Naive thymus-derived CD4-positive, alpha-beta T cell (primary cell): ENCODE data around the gene THOP1. TPM values are rescaled to one million over a fixed set of nuclear protein-coding genes. Genes with fewer than 3 reads are reported as not detected.

Source experiments
- ATAC-seq: fragments of 150-1000 bp; cut with Tn5 transposase; 2 replicates; pipeline ENCODE4 v1.10.0; 2021; ENCODE audit warnings: mild to moderate bottlenecking, moderate library complexity
- CTCF ChIA-PET: fragments of 350-600 bp; sonication (Branson Sonifier 250); formaldehyde crosslinking; loops from one replicate; lab custom pipeline; 2021; ENCODE audit warnings: antibody characterized with exemption; lab: Charles Lee
- POLR2A ChIA-PET: fragments of 350-600 bp; sonication (Branson Sonifier 250); formaldehyde crosslinking; loops from one replicate; lab custom pipeline; 2021; ENCODE audit warnings: antibody characterized with exemption, inconsistent platforms; lab: Charles Lee
- DNase-seq, 9 donors: peaks; one replicate each; pipeline versions ENCODE4 v3.0.0 to v3.0.0-alpha.2; 2020 to 2022; ENCODE audit warnings: mixed read lengths in 1 of 9
- H3K27ac ChIP-seq: one replicate; pipeline ENCODE4 v1.7.0; 2013; ENCODE audit warnings: mild to moderate bottlenecking, low read depth, low read length, moderate library complexity
- H3K27me3 ChIP-seq, 2 donors: one replicate each; pipeline ENCODE4 v1.7.0; 2013; ENCODE audit warnings: low read length in 2 of 2, mild to moderate bottlenecking in 2 of 2, moderate library complexity in 2 of 2; ENCODE audit not compliant: control insufficient read depth in 2 of 2, insufficient read depth in 2 of 2
- H3K36me3 ChIP-seq, 3 experiments: 1 replicate in 2 of 3; 2 replicates in 1 of 3; pipeline ENCODE4 v1.7.0; 2013; ENCODE audit warnings: low read length in 3 of 3, mild to moderate bottlenecking in 3 of 3, moderate library complexity in 1 of 3; ENCODE audit not compliant: insufficient read depth in 3 of 3, control insufficient read depth in 2 of 3
- H3K4me1 ChIP-seq, 2 donors: one replicate each; pipeline ENCODE4 v1.7.0; 2013; ENCODE audit warnings: low read length in 2 of 2, mild to moderate bottlenecking in 2 of 2, moderate library complexity in 1 of 2; ENCODE audit not compliant: control insufficient read depth in 2 of 2, insufficient read depth in 2 of 2
- H3K4me3 ChIP-seq: 2 replicates; pipeline ENCODE4 v1.7.0; 2013; ENCODE audit warnings: mild to moderate bottlenecking, low read length
- H3K9me3 ChIP-seq, 3 experiments: 1 replicate in 2 of 3; 2 replicates in 1 of 3; pipeline ENCODE4 v1.7.0; 2013; ENCODE audit warnings: low read length in 3 of 3; ENCODE audit not compliant: control insufficient read depth in 2 of 3
- H3K27ac Mint-ChIP-seq, 9 donors: one replicate each; pipeline ENCODE4 v1.8.0; 2020 to 2022; ENCODE audit warnings: mixed read lengths in 9 of 9, mild to moderate bottlenecking in 8 of 9, moderate library complexity in 5 of 9, inconsistent platforms in 2 of 9
- H3K27me3 Mint-ChIP-seq, 5 donors: one replicate each; pipeline ENCODE4 v1.8.0; 2021 to 2022; ENCODE audit warnings: mixed read lengths in 5 of 5, mild to moderate bottlenecking in 1 of 5
- H3K36me3 Mint-ChIP-seq, 5 donors: one replicate each; pipeline ENCODE4 v1.8.0; 2020 to 2022; ENCODE audit warnings: mixed read lengths in 5 of 5, mild to moderate bottlenecking in 3 of 5, inconsistent platforms in 1 of 5
- H3K4me1 Mint-ChIP-seq, 7 donors: one replicate each; pipeline ENCODE4 v1.8.0; 2020 to 2022; ENCODE audit warnings: mixed read lengths in 7 of 7, mild to moderate bottlenecking in 3 of 7, inconsistent platforms in 1 of 7
- H3K4me3 Mint-ChIP-seq, 10 donors: one replicate each; pipeline ENCODE4 v1.8.0; 2020 to 2022; ENCODE audit warnings: mild to moderate bottlenecking in 10 of 10, mixed read lengths in 10 of 10, moderate library complexity in 6 of 10, inconsistent platforms in 2 of 10
- H3K9me3 Mint-ChIP-seq, 11 donors: one replicate each; pipeline ENCODE4 v1.8.0; 2020 to 2022; ENCODE audit warnings: mixed read lengths in 11 of 11, mild to moderate bottlenecking in 4 of 11, inconsistent platforms in 1 of 11, moderate library complexity in 1 of 11
- intact Hi-C, 2 donors: fragments of 100-400 bp; cut with micrococcal nuclease; formaldehyde crosslinking; loops; one replicate each; pipeline ENCODE4 v1.15.1; 2023
- polyA plus RNA-seq, 2 donors: library from polyadenylated mRNA; unstranded; fragments of 300-500 nt; fragmentation: Illumina TruSeq; gene quantifications; one replicate each; pipeline ENCODE4 v1.2.3, GENCODE V29; 2021
- total RNA-seq, 6 experiments: library from RNA in 5 of 6; stranded (reverse) in 5 of 6; gene quantifications; 1 replicate in 5 of 6; 2 replicates in 1 of 6; pipeline ENCODE4 v1.2.3 and lab custom pipeline; 2021 to 2026

Gene THOP1
- total and polyA plus RNA-seq, 7 experiments from 2014 or later = 26.4 to 98.2 (median 29.7) TPM

- Mint-ChIP-seq H3K27ac (peak overlapping the region in 1 of 9 donors; percentile 36), H3K4me1 (peaks cover 44 to 68% (median 59%) of the 10 kb centered on the region in 7 donors), H3K36me3 (peaks cover 0 to 1% (median 0%) of the 10 kb centered on the region in 5 donors), H3K9me3 (no peaks in the 10 kb centered on the region), H3K4me3 (no peak overlapping the region), H3K27me3 (no peaks in the 10 kb centered on the region)
- intact Hi-C loops = no loop called here
- Histone ChIP-seq H3K27ac (no peak overlapping the region), H3K9me3 (no peaks in the 10 kb centered on the region), H3K27me3 (no peaks in the 10 kb centered on the region), H3K4me3 (no peak overlapping the region), H3K36me3 (peaks cover 0 to 5% (median 0%) of the 10 kb centered on the region in 3 experiments), H3K4me1 (peaks cover 26 to 34% of the 10 kb centered on the region in 2 donors)
- CTCF ChIA-PET = interaction anchor here (0.7 kb wide), 1 partner anchor 30 kb away, joined by 3 read pairs; no protein-coding TSS in a partner anchor
- POLR2A ChIA-PET = no interaction called here
- no peak for ATAC-seq
- no peak for DNase-seq
Observed at GRCh38 chr19:2779121-2779740, 6.1 kb upstream of the THOP1 start.

- DNase-seq (no peak), ATAC-seq (no peak)
- Histone ChIP-seq H3K4me1 (peaks cover 35 to 38% of the 10 kb centered on the region in 2 donors), H3K9me3 (no peaks in the 10 kb centered on the region), H3K4me3 (no peak overlapping the region), H3K27me3 (no peaks in the 10 kb centered on the region), H3K27ac (no peak overlapping the region), H3K36me3 (peaks cover 0 to 5% (median 0%) of the 10 kb centered on the region in 3 experiments)
- Mint-ChIP-seq H3K9me3 (no peaks in the 10 kb centered on the region), H3K4me3 (peak overlapping the region in 6 of 10 donors; percentile 5 to 98 (median 52)), H3K4me1 (peaks cover 41 to 65% (median 52%) of the 10 kb centered on the region in 7 donors), H3K27ac (peak overlapping the region in 6 of 9 donors; percentile 4 to 88 (median 50)), H3K27me3 (no peaks in the 10 kb centered on the region), H3K36me3 (peaks cover 0 to 1% (median 0%) of the 10 kb centered on the region in 5 donors)
- CTCF ChIA-PET = interaction anchor here (0.5 to 0.6 kb wide), 2 partner anchors 31 to 45 kb away, joined by 3 to 5 read pairs; no protein-coding TSS in a partner anchor
- POLR2A ChIA-PET = interaction anchor here (0.5 kb wide), 1 partner anchor 179 kb away, joined by 5 read pairs; no protein-coding TSS in a partner anchor
- intact Hi-C loops = loop anchor here (5.0 to 10.0 kb wide), 3 partner anchors 655 to 777 kb away; partner anchors contain the start of genes DOHH (in 1 of the 2), FZR1 (in 1 of the 2) and MFSD12 (in 1 of the 2)
Observed at GRCh38 chr19:2780284-2780683, 5.0 kb upstream of the THOP1 start.

- peak overlapping the region; percentile 90 for H3K4me3 ChIP-seq
- Mint-ChIP-seq H3K27ac (peak overlapping the region; percentile 28 to 97 (median 91)), H3K4me1 (peaks cover 29 to 64% (median 46%) of the 10 kb centered on the region in 7 donors), H3K27me3 (no peaks in the 10 kb centered on the region), H3K4me3 (peak overlapping the region; percentile 83 to 98 (median 88)), H3K36me3 (no peaks in the 10 kb centered on the region), H3K9me3 (no peaks in the 10 kb centered on the region)
- peaks cover 33 to 35% of the 10 kb centered on the region in 2 donors for H3K4me1 ChIP-seq
- H3K36me3 ChIP-seq = peaks cover 0 to 9% (median 0%) of the 10 kb centered on the region in 3 experiments
- CTCF ChIA-PET = interaction anchor here (0.6 to 1.4 kb wide), 4 partner anchors 42 to 886 kb away, joined by 3 to 7 read pairs (median 4); no protein-coding TSS in a partner anchor
- DNase-seq = no peak
- H3K9me3 ChIP-seq = no peaks in the 10 kb centered on the region
- no peak for ATAC-seq
- intact Hi-C loops = loop anchor here (2.0 to 10.0 kb wide), 5 partner anchors 36 to 775 kb away; partner anchors contain the start of genes DOHH (in 1 of the 2), FZR1 (in 1 of the 2), MFSD12 (in 1 of the 2) and PLEKHJ1 (in 1 of the 2)
- no peaks in the 10 kb centered on the region for H3K27me3 ChIP-seq
- H3K27ac ChIP-seq = peak overlapping the region; percentile 95
- POLR2A ChIA-PET = interaction anchor here (1.0 to 1.3 kb wide), 2 partner anchors 12 to 59 kb away, joined by 4 read pairs; partner anchors contain the start of gene ZNF555
Observed at GRCh38 chr19:2782329-2782935, 2.9 kb upstream of the THOP1 start.

- H3K9me3 Mint-ChIP-seq = no peaks in the 10 kb centered on the region
- ChIA-PET POLR2A (interaction anchor here (0.7 to 1.3 kb wide), 5 partner anchors 11 to 76 kb away, joined by 3 to 4 read pairs (median 3); partner anchors contain the start of gene ZNF555), CTCF (interaction anchor here (0.6 to 1.1 kb wide), 3 partner anchors 42 to 887 kb away, joined by 3 to 7 read pairs (median 4); no protein-coding TSS in a partner anchor)
- H3K27me3 Mint-ChIP-seq = no peaks in the 10 kb centered on the region
- Histone ChIP-seq H3K36me3 (peaks cover 0 to 9% (median 0%) of the 10 kb centered on the region in 3 experiments), H3K4me3 (peak within 1 kb of the TSS; percentile 90), H3K9me3 (no peaks in the 10 kb centered on the region), H3K27ac (peak within 1 kb of the TSS; percentile 95), H3K27me3 (no peaks in the 10 kb centered on the region), H3K4me1 (peaks cover 33 to 35% of the 10 kb centered on the region in 2 donors)
- H3K27ac Mint-ChIP-seq = peak within 1 kb of the TSS; percentile 78 to 97 (median 92)
- peak within 1 kb of the TSS; percentile 83 to 98 (median 88) for H3K4me3 Mint-ChIP-seq
- ATAC-seq (peak; percentile 73), DNase-seq (peak; percentile 82 to 97 (median 95))
- H3K36me3 Mint-ChIP-seq = no peaks in the 10 kb centered on the region
- intact Hi-C loops = loop anchor here (1.0 to 10.0 kb wide), 7 partner anchors 36 to 774 kb away; partner anchors contain the start of genes DOHH (in 1 of the 2), DOT1L (in 1 of the 2), FZR1 (in 1 of the 2) and MFSD12 (in 1 of the 2)
- H3K4me1 Mint-ChIP-seq = peaks cover 29 to 64% (median 51%) of the 10 kb centered on the region in 7 donors
Observed at GRCh38 chr19:2782936-2783780, 2.1 kb upstream of the THOP1 start, which contains the start of gene SGTA. Gene SGTA, minus strand, starts transcription at chr19:2783273. Its CDS starts 14,205 bp downstream, at chr19:2769068.

- ChIA-PET CTCF (interaction anchor here (1.0 to 1.1 kb wide), 2 partner anchors 43 to 136 kb away, joined by 4 to 7 read pairs; no protein-coding TSS in a partner anchor), POLR2A (interaction anchor here (0.7 to 1.3 kb wide), 4 partner anchors 13 to 75 kb away, joined by 3 to 4 read pairs (median 3); partner anchors contain the start of gene ZNF555)
- H3K4me3 ChIP-seq = peak overlapping the region; percentile 90
- no peaks in the 10 kb centered on the region for H3K9me3 ChIP-seq
- Mint-ChIP-seq H3K9me3 (no peaks in the 10 kb centered on the region), H3K27me3 (no peaks in the 10 kb centered on the region), H3K36me3 (no peaks in the 10 kb centered on the region), H3K27ac (peak overlapping the region; percentile 78 to 97 (median 92)), H3K4me1 (peaks cover 29 to 64% (median 52%) of the 10 kb centered on the region in 7 donors), H3K4me3 (peak overlapping the region; percentile 83 to 98 (median 88))
- ATAC-seq (no peak), DNase-seq (no peak)
- peaks cover 33 to 35% of the 10 kb centered on the region in 2 donors for H3K4me1 ChIP-seq
- H3K27ac ChIP-seq = peak overlapping the region; percentile 95
- intact Hi-C loops = loop anchor here (1.0 to 10.0 kb wide), 10 partner anchors 35 to 774 kb away; partner anchors contain the start of genes SLC39A3 (in 2 of the 2), DOHH (in 1 of the 2), DOT1L (in 1 of the 2) and FZR1 (in 1 of the 2)
- no peaks in the 10 kb centered on the region for H3K27me3 ChIP-seq
- H3K36me3 ChIP-seq = peaks cover 0 to 9% (median 0%) of the 10 kb centered on the region in 3 experiments
Observed at GRCh38 chr19:2783781-2784145, 1.5 kb upstream of the THOP1 start.
